GM12878 (cell line): ENCODE data around the gene HTRA2. TPM values are rescaled to one million over a fixed set of nuclear protein-coding genes. Genes with fewer than 3 reads are reported as not detected.

ENCODE experiments used
- ATAC-seq: fragments of 200-7000 bp; cut with Tn5 transposase; 3 replicates; pipeline ENCODE4 v1.9.1; 2020; ENCODE audit warnings: mild to moderate bottlenecking, moderate library complexity
- BruUV-seq: library from RNA; stranded (reverse); fragments of 400-500 nt; replicated peaks from 2 replicates; lab custom pipeline; 2021; lab: Mats Ljungman, UMichigan
- CTCF ChIA-PET: fragments of 300-600 bp; sonication (Branson Sonifier 250); formaldehyde crosslinking; extraction: SDS; loops from one replicate; lab custom pipeline; 2021; ENCODE audit warnings: inconsistent platforms; lab: Yijun Ruan, JAX
- POLR2A ChIA-PET: fragments of 350-600 bp; formaldehyde crosslinking; extraction: SDS; loops from one replicate; lab custom pipeline; 2021; ENCODE audit warnings: inconsistent platforms; lab: Charles Lee
- RAD21 ChIA-PET: fragments of 300-600 bp; sonication (Branson Sonifier 250); formaldehyde crosslinking; loops from one replicate; lab custom pipeline; 2023; ENCODE audit warnings: antibody characterized with exemption; ENCODE audit not compliant: unreplicated experiment; lab: Charles Lee
- SMC1A ChIA-PET: fragments of 300-600 bp; sonication (Branson Sonifier 250); formaldehyde crosslinking; loops from one replicate; lab custom pipeline; 2023; ENCODE audit not compliant: unreplicated experiment, uncharacterized antibody; lab: Charles Lee
- DNase-seq: peaks from one replicate; pipeline ENCODE4 v3.0.0-alpha.2; 2011; ENCODE audit warnings: low read depth, low spot score
- FAIRE-seq: peaks from 3 replicates; lab custom pipeline; 2011; peaks lifted over from hg19 to GRCh38; lab: Jason Lieb, UNC
- H2AFZ ChIP-seq: 2 replicates; pipeline ENCODE4 v1.6.0; 2011; ENCODE audit warnings: low read depth, low read length, control low read depth; ENCODE audit not compliant: control insufficient read depth
- H3K27ac ChIP-seq: 2 replicates; pipeline ENCODE4 v1.5.1; 2011; ENCODE audit warnings: control low read depth; ENCODE audit not compliant: control insufficient read depth, insufficient read depth
- H3K27me3 ChIP-seq, 2 experiments: replicated peaks in 1 of 2; 2 replicates each; pipeline versions ENCODE4 v1.6.0 to v1.6.1; 2011; ENCODE audit warnings: low read length in 1 of 2; ENCODE audit not compliant: control insufficient read depth in 2 of 2, insufficient read depth in 2 of 2
- H3K36me3 ChIP-seq, 2 experiments: 2 replicates each; pipeline ENCODE4 v1.5.1; 2011; ENCODE audit warnings: low read length in 1 of 2; ENCODE audit not compliant: control insufficient read depth in 2 of 2, insufficient read depth in 2 of 2
- H3K4me1 ChIP-seq: 2 replicates; pipeline ENCODE4 v1.6.1; 2011; ENCODE audit warnings: mild to moderate bottlenecking, low read length, moderate library complexity, mixed read lengths; ENCODE audit not compliant: control insufficient read depth, insufficient read depth
- H3K4me2 ChIP-seq: 2 replicates; pipeline ENCODE4 v1.6.0; 2011; ENCODE audit warnings: control low read depth; ENCODE audit not compliant: control insufficient read depth, insufficient read depth
- H3K4me3 ChIP-seq: fragments of 200-600 bp; sonication (generic); 2 replicates; pipeline ENCODE4 v1.5.1; 2016
- H3K79me2 ChIP-seq: 2 replicates; pipeline ENCODE4 v1.6.0; 2011; ENCODE audit warnings: low read length; ENCODE audit not compliant: control insufficient read depth, insufficient read depth
- H3K9ac ChIP-seq: 2 replicates; pipeline ENCODE4 v1.8.0; 2011; ENCODE audit warnings: low read length, control low read depth, mixed read lengths; ENCODE audit not compliant: control insufficient read depth, insufficient read depth
- H3K9me3 ChIP-seq: replicated peaks from 3 replicates; pipeline ENCODE4 v1.5.1; 2011; ENCODE audit warnings: mild to moderate bottlenecking, low read length; ENCODE audit not compliant: control insufficient read depth, insufficient read depth
- H4K20me1 ChIP-seq: 2 replicates; pipeline ENCODE4 v1.6.0; 2011; ENCODE audit not compliant: control insufficient read depth, insufficient read depth
- CBX5 ChIP-seq: sonication (generic); IDR thresholded peaks from 2 replicates; pipeline ENCODE4 v1.6.1; 2016; ENCODE audit warnings: low read depth, moderate library complexity, mild to moderate bottlenecking, inconsistent platforms
- CEBPZ ChIP-seq: fragments of 150-350 bp; IDR thresholded peaks from 2 replicates; pipeline ENCODE4 v1.6.1; 2016; ENCODE audit warnings: low read depth, low read length
- CREB1 ChIP-seq: IDR thresholded peaks from 2 replicates; pipeline ENCODE4 v1.6.1; 2012; ENCODE audit warnings: low read depth, mild to moderate bottlenecking, inconsistent platforms
- JUNB ChIP-seq: IDR thresholded peaks from 2 replicates; pipeline ENCODE4 v1.6.1; 2016; ENCODE audit warnings: antibody characterized with exemption, mild to moderate bottlenecking
- MYB ChIP-seq: fragments of 150-350 bp; IDR thresholded peaks from 2 replicates; pipeline ENCODE4 v1.6.1; 2014; ENCODE audit warnings: mild to moderate bottlenecking, low read depth, low read length, borderline replicate concordance
- NRF1 ChIP-seq: conservative IDR thresholded peaks from 2 replicates; pipeline ENCODE4 v1.6.1; 2011; ENCODE audit warnings: mild to moderate bottlenecking, low read depth, low read length, improper control_type of control experiment
- POLR2A ChIP-seq: IDR thresholded peaks from 2 replicates; pipeline ENCODE4 v1.6.1; 2011; ENCODE audit warnings: low read depth, mild to moderate bottlenecking, low read length
- RAD21 ChIP-seq: IDR thresholded peaks from 2 replicates; pipeline ENCODE4 v1.6.1; 2011; ENCODE audit warnings: mild to moderate bottlenecking, low read depth, low read length, moderate library complexity; ENCODE audit not compliant: insufficient read depth
- RB1 ChIP-seq: fragments of 450-650 bp; formaldehyde crosslinking; IDR thresholded peaks from 2 replicates; pipeline ENCODE4 v1.6.1; 2017; ENCODE audit warnings: mild to moderate bottlenecking, borderline replicate concordance
- SMAD1 ChIP-seq: fragments of 450-650 bp; IDR thresholded peaks from 2 replicates; pipeline ENCODE4 v1.6.1; 2018; ENCODE audit warnings: mild to moderate bottlenecking, low read depth; ENCODE audit not compliant: partially characterized antibody
- SMARCA5 ChIP-seq: fragments of 450-650 bp; IDR thresholded peaks from 2 replicates; pipeline ENCODE4 v1.6.1; 2017; ENCODE audit warnings: mild to moderate bottlenecking
- WRNIP1 ChIP-seq: IDR thresholded peaks from 2 replicates; pipeline ENCODE4 v1.6.1; 2011; ENCODE audit warnings: low read depth, low read length, improper control_type of control experiment, borderline replicate concordance
- YY1 ChIP-seq: IDR thresholded peaks from 2 replicates; pipeline ENCODE4 v1.6.1; 2011; ENCODE audit warnings: low read depth, mild to moderate bottlenecking, low read length
- ZNF207 ChIP-seq: fragments of 450-650 bp; IDR thresholded peaks from 2 replicates; pipeline ENCODE4 v1.6.1; 2014; ENCODE audit warnings: antibody characterized with exemption, mild to moderate bottlenecking, borderline replicate concordance
- WGBS: methylation state at CpG from one replicate; pipeline ENCODE4 v1.1.6; 2016; ENCODE audit warnings: low lambda C conversion rate; ENCODE audit not compliant: insufficient replicate concordance, insufficient coverage; ENCODE audit errors: missing lambda C conversion rate; 5-methylcytosine and 5-hydroxymethylcytosine counted together
- in situ Hi-C: fragments of 300-500 bp; cut with MboI; formaldehyde crosslinking; loops from 9 replicates; pipeline ENCODE4 v1.14.3; 2018; ENCODE audit warnings: mixed read lengths
- intact Hi-C: fragments of 100-400 bp; cut with micrococcal nuclease; formaldehyde crosslinking; loops from one replicate; pipeline ENCODE4 v1.14.2; 2022; ENCODE audit not compliant: unreplicated experiment
- polyA plus RNA-seq, 11 experiments: library from polyadenylated mRNA; depleted of rRNA in 4 of 11; unstranded in 6 of 11; stranded (reverse) in 5 of 11; fragments of >200 nt; fragmentation: Nextera tagmentation in 4 of 11; fragmentation: Illumina TruSeq in 1 of 11; extraction: Ambion mirVana in 4 of 11; extraction: Trizol in 1 of 11; gene quantifications; 1 replicate in 1 of 11; 2 replicates in 10 of 11; pipeline versions ENCODE4 v1.2.1 to v1.2.3, GENCODE V29; 2011 to 2016; ENCODE audit warnings: inconsistent platforms in 2 of 11, missing spikeins in 2 of 11, low read depth in 1 of 11
- total RNA-seq, 4 experiments: library from RNA; depleted of rRNA in 3 of 4; stranded (reverse); fragments of >200 nt in 3 of 4; fragmentation: Illumina TruSeq in 1 of 4; extraction: Trizol in 1 of 4; gene quantifications; 2 replicates each; pipeline versions ENCODE4 v1.2.1 to v1.2.3, GENCODE V29; 2013 to 2021

HTRA2 gene
- total and polyA plus RNA-seq, 10 of the 15 experiments (the other 5 are each of a cell fraction or from before 2014, with no cell fraction given), result 42.3 to 73.9 (median 54.6) TPM

GRCh38 chr2:74501335-74502071, 28.2 kb upstream of the HTRA2 start:
- SMC1A ChIA-PET, result interaction anchor here (1.2 to 7.0 kb wide), 4 partner anchors 9 to 85 kb away, joined by 3 to 71 read pairs (median 4); no protein-coding TSS in a partner anchor
- Histone ChIP-seq H3K79me2 (peaks cover 6% of the 10 kb centered on the region), H3K4me2 (no peak overlapping the region), H3K9ac (no peak overlapping the region)
- 87% methylated on average over 18 of the region's 18 CpGs for WGBS
- no peak for DNase-seq
- no TSS peak for BruUV-seq
- TF ChIP-seq SMAD1 (no peak), ZNF207 (no peak), MYB (no peak), SMARCA5 (no peak), POLR2A (no peak), NRF1 (no peak), WRNIP1 (no peak), CREB1 (no peak), RB1 (no peak), YY1 (no peak), CEBPZ (no peak), CBX5 (no peak), JUNB (no peak), RAD21 (no peak)
- TF ChIP-seq, all 136 proteins: peak for 0
- no peaks in the 10 kb centered on the region for H4K20me1 ChIP-seq
- peaks cover 0 to 7% of the 10 kb centered on the region in 2 experiments; a peak in 1 of 4 replicates for H3K36me3 ChIP-seq
- in situ Hi-C loops, result no loop called here
- RAD21 ChIA-PET, result interaction anchor here (0.8 to 2.9 kb wide), 6 partner anchors 18 to 87 kb away, joined by 3 to 10 read pairs (median 6); partner anchors contain the start of genes AUP1, CCDC142, HTRA2 and INO80B
- H2AFZ ChIP-seq, result no peak overlapping the region
- intact Hi-C loops, result loop anchor here (2.0 kb wide), 1 partner anchor 19 kb away; the partner anchor contains the start of genes CCDC142 and TTC31
- CTCF ChIA-PET, result interaction anchor here (1.4 to 13.9 kb wide), 4 partner anchors 19 to 85 kb away, joined by 4 to 231 read pairs (median 84); partner anchors contain the start of genes AUP1, CCDC142, DQX1 and HTRA2
- no peak for FAIRE-seq
- H3K27ac ChIP-seq, result no peak overlapping the region
- peaks cover 15 to 25% of the 10 kb centered on the region in 2 experiments; a peak in 3 of 4 replicates for H3K27me3 ChIP-seq
- POLR2A ChIA-PET, result interaction anchor here (1.1 to 1.9 kb wide), 2 partner anchors 27 to 110 kb away, joined by 3 to 4 read pairs; partner anchors contain the start of gene AUP1
- no peak for ATAC-seq
- peaks cover 27% of the 10 kb centered on the region for H3K4me1 ChIP-seq
- H3K9me3 ChIP-seq, result no peaks in the 10 kb centered on the region
- no peak overlapping the region for H3K4me3 ChIP-seq
